PC-9 (cell line): ENCODE measurements around the gene TRIM44.

ENCODE experiments used
- EZH2 ChIP-seq: fragments of 200-600 bp; sonication (generic); IDR thresholded peaks from 2 replicates; pipeline ENCODE4 v1.8.0; 2017; ENCODE audit warnings: antibody characterized with exemption, low read depth
- TF ChIP-seq, protein P1 (sequence below): fragments of 200-600 bp; sonication (generic); conservative IDR thresholded peaks from 2 replicates; pipeline ENCODE4 v1.6.1; 2017; ENCODE audit warnings: mixed run types, antibody characterized with exemption, mild to moderate bottlenecking, moderate library complexity

GRCh38 chr11:35779409-35779808 lies 116.8 kb downstream of the TRIM44 start:
- TF ChIP-seq, protein P1, sequence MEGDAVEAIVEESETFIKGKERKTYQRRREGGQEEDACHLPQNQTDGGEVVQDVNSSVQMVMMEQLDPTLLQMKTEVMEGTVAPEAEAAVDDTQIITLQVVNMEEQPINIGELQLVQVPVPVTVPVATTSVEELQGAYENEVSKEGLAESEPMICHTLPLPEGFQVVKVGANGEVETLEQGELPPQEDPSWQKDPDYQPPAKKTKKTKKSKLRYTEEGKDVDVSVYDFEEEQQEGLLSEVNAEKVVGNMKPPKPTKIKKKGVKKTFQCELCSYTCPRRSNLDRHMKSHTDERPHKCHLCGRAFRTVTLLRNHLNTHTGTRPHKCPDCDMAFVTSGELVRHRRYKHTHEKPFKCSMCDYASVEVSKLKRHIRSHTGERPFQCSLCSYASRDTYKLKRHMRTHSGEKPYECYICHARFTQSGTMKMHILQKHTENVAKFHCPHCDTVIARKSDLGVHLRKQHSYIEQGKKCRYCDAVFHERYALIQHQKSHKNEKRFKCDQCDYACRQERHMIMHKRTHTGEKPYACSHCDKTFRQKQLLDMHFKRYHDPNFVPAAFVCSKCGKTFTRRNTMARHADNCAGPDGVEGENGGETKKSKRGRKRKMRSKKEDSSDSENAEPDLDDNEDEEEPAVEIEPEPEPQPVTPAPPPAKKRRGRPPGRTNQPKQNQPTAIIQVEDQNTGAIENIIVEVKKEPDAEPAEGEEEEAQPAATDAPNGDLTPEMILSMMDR, result no peak
- TF ChIP-seq EZH2, result no peak
